Measurements from ENCODE around the gene USP37.

DNA sequence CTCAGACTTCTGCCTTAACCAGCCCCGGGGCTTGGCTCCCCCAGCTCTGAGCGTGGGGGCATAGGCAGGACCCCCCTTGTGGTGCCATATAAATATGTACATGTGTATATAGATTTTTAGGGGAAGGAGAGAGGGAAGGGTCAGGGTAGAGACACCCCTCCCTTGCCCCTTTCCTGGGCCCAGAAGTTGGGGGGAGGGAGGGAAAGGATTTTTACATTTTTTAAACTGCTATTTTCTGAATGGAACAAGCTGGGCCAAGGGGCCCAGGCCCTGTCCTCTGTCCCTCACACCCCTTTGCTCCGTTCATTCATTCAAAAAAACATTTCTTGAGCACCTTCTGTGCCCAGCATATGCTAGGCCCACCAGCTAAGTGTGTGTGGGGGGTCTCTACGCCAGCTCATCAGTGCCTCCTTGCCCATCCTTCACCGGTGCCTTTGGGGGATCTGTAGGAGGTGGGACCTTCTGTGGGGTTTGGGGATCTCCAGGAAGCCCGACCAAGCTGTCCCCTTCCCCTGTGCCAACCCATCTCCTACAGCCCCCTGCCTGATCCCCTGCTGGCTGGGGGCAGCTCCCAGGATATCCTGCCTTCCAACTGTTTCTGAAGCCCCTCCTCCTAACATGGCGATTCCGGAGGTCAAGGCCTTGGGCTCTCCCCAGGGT, 162.9 kb downstream of the USP37 start:
- TF ChIP-seq, protein P1, sequence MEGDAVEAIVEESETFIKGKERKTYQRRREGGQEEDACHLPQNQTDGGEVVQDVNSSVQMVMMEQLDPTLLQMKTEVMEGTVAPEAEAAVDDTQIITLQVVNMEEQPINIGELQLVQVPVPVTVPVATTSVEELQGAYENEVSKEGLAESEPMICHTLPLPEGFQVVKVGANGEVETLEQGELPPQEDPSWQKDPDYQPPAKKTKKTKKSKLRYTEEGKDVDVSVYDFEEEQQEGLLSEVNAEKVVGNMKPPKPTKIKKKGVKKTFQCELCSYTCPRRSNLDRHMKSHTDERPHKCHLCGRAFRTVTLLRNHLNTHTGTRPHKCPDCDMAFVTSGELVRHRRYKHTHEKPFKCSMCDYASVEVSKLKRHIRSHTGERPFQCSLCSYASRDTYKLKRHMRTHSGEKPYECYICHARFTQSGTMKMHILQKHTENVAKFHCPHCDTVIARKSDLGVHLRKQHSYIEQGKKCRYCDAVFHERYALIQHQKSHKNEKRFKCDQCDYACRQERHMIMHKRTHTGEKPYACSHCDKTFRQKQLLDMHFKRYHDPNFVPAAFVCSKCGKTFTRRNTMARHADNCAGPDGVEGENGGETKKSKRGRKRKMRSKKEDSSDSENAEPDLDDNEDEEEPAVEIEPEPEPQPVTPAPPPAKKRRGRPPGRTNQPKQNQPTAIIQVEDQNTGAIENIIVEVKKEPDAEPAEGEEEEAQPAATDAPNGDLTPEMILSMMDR (conservative IDR thresholded peaks at IDR 0.05; ENCODE audit: low read length), result no peak
- no peak for TF ChIP-seq EZH2phosphoT487 (IDR thresholded peaks at IDR 0.05; ENCODE audit: borderline replicate concordance)

Data from Loucy (cell line).